ENCODE data around the gene TMEM242.

DNA sequence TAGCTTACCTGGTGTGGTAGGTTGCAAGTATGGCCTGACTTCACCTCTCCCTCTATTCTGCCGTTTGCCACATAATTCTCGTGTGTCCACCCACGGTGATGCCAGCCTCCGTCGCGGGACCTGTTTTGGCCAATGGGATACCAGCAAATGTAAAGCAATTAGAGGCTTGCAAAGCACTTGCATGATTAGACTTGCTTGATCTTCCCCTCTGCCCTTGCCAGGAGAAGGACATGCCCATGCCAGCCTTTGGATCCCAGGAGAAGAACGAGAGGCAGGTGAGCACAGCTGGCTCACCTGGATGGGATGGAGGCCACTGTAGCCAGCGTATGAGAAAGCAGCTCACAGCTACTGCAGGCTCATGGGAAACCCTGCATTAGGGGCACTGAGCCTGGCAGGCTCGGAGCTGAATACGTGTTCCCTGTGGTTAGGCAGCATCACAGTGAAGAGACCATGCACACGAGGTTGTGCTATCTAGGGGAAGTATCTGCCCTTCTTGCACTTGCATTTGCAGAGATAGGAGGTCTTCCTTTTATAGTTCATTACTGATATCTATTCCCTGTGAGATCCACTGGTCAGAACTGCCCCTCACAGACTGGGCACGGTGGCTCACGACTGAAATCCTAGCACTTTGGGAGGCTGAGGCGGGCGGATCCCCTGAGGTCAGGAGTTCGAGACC is 62.4 kb downstream of the TMEM242 start:
- TF ChIP-seq, protein P1, sequence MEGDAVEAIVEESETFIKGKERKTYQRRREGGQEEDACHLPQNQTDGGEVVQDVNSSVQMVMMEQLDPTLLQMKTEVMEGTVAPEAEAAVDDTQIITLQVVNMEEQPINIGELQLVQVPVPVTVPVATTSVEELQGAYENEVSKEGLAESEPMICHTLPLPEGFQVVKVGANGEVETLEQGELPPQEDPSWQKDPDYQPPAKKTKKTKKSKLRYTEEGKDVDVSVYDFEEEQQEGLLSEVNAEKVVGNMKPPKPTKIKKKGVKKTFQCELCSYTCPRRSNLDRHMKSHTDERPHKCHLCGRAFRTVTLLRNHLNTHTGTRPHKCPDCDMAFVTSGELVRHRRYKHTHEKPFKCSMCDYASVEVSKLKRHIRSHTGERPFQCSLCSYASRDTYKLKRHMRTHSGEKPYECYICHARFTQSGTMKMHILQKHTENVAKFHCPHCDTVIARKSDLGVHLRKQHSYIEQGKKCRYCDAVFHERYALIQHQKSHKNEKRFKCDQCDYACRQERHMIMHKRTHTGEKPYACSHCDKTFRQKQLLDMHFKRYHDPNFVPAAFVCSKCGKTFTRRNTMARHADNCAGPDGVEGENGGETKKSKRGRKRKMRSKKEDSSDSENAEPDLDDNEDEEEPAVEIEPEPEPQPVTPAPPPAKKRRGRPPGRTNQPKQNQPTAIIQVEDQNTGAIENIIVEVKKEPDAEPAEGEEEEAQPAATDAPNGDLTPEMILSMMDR (tag by site-specific recombination; IDR thresholded peaks at IDR 0.05) = no peak
- TF ChIP-seq, protein P2, sequence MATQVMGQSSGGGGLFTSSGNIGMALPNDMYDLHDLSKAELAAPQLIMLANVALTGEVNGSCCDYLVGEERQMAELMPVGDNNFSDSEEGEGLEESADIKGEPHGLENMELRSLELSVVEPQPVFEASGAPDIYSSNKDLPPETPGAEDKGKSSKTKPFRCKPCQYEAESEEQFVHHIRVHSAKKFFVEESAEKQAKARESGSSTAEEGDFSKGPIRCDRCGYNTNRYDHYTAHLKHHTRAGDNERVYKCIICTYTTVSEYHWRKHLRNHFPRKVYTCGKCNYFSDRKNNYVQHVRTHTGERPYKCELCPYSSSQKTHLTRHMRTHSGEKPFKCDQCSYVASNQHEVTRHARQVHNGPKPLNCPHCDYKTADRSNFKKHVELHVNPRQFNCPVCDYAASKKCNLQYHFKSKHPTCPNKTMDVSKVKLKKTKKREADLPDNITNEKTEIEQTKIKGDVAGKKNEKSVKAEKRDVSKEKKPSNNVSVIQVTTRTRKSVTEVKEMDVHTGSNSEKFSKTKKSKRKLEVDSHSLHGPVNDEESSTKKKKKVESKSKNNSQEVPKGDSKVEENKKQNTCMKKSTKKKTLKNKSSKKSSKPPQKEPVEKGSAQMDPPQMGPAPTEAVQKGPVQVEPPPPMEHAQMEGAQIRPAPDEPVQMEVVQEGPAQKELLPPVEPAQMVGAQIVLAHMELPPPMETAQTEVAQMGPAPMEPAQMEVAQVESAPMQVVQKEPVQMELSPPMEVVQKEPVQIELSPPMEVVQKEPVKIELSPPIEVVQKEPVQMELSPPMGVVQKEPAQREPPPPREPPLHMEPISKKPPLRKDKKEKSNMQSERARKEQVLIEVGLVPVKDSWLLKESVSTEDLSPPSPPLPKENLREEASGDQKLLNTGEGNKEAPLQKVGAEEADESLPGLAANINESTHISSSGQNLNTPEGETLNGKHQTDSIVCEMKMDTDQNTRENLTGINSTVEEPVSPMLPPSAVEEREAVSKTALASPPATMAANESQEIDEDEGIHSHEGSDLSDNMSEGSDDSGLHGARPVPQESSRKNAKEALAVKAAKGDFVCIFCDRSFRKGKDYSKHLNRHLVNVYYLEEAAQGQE (tag by site-specific recombination; IDR thresholded peaks at IDR 0.05) = no peak
- TF ChIP-seq EGR2 (tag by site-specific recombination; IDR thresholded peaks at IDR 0.05; ENCODE audit: low read depth) = no peak
- TF ChIP-seq KLF9 (tag by site-specific recombination; IDR thresholded peaks at IDR 0.05; ENCODE audit: low read depth) = no peak
- TF ChIP-seq, protein P3, sequence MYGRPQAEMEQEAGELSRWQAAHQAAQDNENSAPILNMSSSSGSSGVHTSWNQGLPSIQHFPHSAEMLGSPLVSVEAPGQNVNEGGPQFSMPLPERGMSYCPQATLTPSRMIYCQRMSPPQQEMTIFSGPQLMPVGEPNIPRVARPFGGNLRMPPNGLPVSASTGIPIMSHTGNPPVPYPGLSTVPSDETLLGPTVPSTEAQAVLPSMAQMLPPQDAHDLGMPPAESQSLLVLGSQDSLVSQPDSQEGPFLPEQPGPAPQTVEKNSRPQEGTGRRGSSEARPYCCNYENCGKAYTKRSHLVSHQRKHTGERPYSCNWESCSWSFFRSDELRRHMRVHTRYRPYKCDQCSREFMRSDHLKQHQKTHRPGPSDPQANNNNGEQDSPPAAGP (tag by site-specific recombination; IDR thresholded peaks at IDR 0.05) = no peak
- no peak for TF ChIP-seq ZNF560 (tag by site-specific recombination; IDR thresholded peaks at IDR 0.05; ENCODE audit: borderline replicate concordance)
- TF ChIP-seq SETDB1 (IDR thresholded peaks at IDR 0.05; ENCODE audit: insufficient read length, low read length) = no peak
- no peak for TF ChIP-seq ZNF133 (tag by site-specific recombination; IDR thresholded peaks at IDR 0.05)
- TF ChIP-seq ZNF146 (tag by site-specific recombination; IDR thresholded peaks at IDR 0.05) = no peak
- no peak for TF ChIP-seq HOXA7 (CRISPR knock-in tag; IDR thresholded peaks at IDR 0.05; ENCODE audit: borderline replicate concordance)
